ENCODE data around the gene RGS19.

Gene RGS19

DNA sequence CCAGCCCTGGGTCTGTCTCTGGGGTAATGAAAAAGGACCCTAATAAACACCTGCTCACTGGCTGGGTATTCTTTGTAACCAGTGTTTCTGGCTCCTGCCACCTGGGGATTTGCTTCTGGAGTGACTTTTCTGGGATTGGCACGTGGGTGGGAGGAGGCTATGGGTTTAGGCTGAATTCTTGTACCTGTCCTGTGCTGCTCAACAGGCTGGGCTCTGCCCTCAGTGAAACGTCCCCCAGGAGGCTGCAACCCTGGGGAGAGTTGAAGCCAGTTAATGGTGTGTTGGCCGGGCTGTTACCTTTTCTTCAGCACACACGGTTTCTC, 21.2 kb upstream of the RGS19 start:
- H3K27ac ChIP-seq, result no peak overlapping the region
- TF ChIP-seq, protein P1, sequence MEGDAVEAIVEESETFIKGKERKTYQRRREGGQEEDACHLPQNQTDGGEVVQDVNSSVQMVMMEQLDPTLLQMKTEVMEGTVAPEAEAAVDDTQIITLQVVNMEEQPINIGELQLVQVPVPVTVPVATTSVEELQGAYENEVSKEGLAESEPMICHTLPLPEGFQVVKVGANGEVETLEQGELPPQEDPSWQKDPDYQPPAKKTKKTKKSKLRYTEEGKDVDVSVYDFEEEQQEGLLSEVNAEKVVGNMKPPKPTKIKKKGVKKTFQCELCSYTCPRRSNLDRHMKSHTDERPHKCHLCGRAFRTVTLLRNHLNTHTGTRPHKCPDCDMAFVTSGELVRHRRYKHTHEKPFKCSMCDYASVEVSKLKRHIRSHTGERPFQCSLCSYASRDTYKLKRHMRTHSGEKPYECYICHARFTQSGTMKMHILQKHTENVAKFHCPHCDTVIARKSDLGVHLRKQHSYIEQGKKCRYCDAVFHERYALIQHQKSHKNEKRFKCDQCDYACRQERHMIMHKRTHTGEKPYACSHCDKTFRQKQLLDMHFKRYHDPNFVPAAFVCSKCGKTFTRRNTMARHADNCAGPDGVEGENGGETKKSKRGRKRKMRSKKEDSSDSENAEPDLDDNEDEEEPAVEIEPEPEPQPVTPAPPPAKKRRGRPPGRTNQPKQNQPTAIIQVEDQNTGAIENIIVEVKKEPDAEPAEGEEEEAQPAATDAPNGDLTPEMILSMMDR (conservative IDR thresholded peaks at IDR 0.05), result no peak

DNA sequence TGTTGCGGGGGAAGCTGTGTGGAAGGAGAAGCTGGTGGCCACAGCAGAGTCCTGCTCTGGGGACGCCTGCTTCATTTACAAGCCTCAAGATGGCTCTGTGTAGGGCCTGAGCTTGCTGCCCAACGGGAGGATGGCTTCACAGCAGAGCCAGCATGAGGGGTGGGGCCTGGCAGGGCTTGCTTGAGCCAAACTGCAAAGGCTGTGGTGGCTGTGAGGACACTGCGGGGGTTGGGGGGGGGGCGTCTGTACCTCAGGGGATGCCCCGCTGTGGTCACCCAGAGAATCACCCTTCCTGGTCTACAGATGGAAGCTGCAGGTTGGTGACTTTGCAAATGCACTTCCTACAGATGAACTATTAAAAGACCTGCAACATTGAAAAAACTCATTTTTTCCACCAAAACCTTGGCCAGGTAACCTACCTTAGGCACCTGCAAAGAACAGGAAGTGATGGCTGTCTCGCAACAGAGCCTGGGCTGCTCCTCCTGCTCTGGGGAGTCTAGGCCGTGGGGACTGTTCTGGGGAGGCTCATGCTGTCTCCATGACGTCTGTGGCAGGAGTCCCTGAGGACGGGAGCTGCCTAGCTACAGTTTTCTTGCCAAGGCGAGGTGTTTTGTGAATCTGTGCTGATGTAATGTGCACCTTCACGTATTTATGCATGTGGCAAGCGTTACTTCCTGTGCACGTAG, 20.7 kb upstream of the RGS19 start:
- TF ChIP-seq, protein P1 (conservative IDR thresholded peaks at IDR 0.05), result no peak
- no peak overlapping the region for H3K27ac ChIP-seq

DNA sequence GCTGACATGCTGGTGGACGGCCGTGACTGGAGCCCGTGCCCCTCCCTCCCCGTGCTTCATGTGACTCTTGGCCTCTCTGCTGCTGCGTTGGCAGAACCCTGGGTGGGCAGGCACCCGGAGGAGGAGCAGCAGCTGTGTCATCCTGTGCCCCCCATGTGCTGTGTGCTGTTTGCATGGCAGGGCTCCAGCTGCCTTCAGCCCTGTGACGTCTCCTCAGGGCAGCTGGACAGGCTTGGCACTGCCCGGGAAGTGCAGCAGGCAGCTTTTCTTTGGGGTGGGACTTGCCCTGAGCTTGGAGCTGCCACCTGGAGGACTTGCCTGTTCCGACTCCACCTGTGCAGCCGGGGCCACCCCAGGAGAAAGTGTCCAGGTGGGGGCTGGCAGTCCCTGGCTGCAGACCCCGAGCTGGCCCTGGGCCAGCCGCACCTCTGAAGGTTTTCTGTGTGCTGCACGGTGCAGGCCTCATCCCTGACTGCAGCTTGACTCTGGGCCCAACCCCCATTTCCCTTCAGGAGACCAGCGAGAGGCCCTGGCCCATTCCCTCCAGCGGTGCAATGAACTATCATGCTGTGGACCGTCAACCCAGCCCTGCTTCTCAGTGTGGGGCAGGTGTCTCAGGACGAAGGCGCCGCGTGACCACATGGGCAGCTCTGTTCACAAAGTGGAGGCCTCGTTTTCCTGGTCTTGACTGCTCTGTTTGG, 19.9 kb upstream of the RGS19 start:
- H3K27ac ChIP-seq, result no peak overlapping the region
- TF ChIP-seq, protein P1 (conservative IDR thresholded peaks at IDR 0.05), result no peak

DNA sequence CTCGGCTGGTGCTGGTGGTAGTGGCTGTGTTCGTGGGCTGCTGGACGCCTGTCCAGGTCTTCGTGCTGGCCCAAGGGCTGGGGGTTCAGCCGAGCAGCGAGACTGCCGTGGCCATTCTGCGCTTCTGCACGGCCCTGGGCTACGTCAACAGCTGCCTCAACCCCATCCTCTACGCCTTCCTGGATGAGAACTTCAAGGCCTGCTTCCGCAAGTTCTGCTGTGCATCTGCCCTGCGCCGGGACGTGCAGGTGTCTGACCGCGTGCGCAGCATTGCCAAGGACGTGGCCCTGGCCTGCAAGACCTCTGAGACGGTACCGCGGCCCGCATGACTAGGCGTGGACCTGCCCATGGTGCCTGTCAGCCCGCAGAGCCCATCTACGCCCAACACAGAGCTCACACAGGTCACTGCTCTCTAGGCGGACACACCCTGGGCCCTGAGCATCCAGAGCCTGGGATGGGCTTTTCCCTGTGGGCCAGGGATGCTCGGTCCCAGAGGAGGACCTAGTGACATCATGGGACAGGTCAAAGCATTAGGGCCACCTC, 19.2 kb upstream of the RGS19 start:
- H3K27ac ChIP-seq, result no peak overlapping the region
- TF ChIP-seq, protein P1 (conservative IDR thresholded peaks at IDR 0.05), result no peak

DNA sequence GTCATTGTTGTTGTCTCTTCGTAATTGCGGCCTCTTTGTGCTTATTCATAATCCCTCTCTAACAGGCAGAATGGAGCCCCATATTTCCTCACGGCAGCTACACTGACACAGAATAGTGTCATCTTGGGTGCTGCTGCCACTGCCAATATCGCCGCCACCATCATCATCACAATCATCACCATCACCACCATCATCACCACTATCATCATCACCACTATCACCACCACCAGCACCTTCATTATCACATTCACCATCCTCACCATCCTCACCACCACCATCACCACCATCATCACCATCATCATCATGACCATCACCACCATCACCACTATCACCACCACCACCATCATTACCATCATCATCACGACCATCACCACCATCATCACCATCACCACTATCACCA, 17.2 kb upstream of the RGS19 start:
- TF ChIP-seq, protein P1 (conservative IDR thresholded peaks at IDR 0.05), result no peak
- no peak overlapping the region for H3K27ac ChIP-seq

DNA sequence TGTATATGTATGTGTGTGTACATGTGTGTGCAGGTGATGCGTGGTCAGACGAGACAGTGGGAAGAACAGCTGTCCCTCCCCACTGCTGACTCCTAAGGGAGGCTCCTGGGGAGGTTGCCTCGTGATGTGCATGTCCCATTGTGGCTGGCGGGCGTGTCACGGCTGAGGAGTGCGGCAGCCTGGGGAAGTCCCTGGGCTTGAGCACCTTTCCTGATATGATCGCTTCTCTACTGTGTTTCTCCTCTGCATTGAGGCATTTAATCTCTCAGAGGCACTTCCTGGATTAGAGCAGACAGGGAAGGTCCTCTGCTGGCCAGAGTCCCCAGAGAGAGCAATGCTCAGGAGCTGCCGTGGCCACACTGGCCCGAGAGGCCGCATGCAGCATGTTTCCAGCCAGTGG, 16.6 kb upstream of the RGS19 start:
- H3K27ac ChIP-seq, result no peak overlapping the region
- TF ChIP-seq, protein P1 (conservative IDR thresholded peaks at IDR 0.05), result no peak

DNA sequence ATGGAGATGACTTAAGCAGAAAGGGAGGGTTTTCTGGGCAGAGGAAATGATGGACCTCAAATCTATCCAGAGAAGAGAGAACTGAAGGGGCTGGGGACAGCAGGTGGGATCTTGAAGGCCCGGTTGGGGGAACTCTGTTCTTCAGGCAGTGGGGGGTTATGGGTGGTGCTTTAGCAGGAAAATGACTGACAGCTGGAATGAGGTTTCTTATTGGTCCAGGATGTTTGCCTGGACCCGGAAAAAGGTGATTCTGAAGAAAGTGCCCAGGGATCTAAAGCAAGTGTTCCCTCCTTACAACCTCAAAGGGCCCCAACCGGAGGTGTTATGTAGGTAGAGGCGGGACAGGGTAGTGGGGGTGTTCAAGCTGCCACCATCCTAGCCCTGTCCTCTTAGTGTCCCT, 16.1 kb upstream of the RGS19 start:
- TF ChIP-seq, protein P1 (conservative IDR thresholded peaks at IDR 0.05), result no peak
- H3K27ac ChIP-seq, result no peak overlapping the region

Data from VCaP (cell line).